NCI-H1092 (cell line): Measurements from ENCODE around the gene HMGXB3.

Experiments
- DNase-seq: peaks from one replicate; lab custom pipeline; 2025; lab: John Stamatoyannopoulos, UW

Gene HMGXB3

GRCh38 chr5:150092159-150092787 lies 91.7 kb downstream of the HMGXB3 start:
- no peak for DNase-seq

GRCh38 chr5:150097152-150097551 lies 96.6 kb downstream of the HMGXB3 start:
- DNase-seq = no peak

- no peak for DNase-seq
These were observed 100.5 kb downstream of the HMGXB3 start for GRCh38 chr5:150101023-150101422.
